Activated CD4-positive, CD25-positive, alpha-beta regulatory T cell treated with anti-CD3 and anti-CD28 coated beads, Interleukin-2, amount 50 U/mL, for 72 hours (primary cell): ENCODE measurements around the gene ARHGDIB.

Experiments used
- DNase-seq: peaks from one replicate; pipeline ENCODE4 v3.0.0; 2021

ARHGDIB gene

DNA sequence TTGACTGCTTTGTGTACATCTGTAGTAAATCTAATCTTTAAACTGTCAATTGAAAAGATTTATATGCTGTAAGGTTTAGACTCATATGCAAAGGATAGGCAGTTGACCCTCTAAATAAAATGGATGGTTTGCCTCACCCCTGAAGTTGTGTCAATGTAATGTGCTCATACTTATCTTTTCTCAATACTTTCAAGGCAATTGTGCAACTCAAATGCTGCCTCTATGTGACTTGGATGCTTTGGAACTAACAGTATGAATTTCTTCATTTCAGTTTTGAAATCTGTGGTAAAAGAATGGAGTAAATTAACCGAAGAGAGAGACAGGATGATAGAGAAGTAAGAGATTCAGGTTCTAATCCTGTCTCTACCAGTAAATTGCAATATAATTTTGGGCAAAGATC is 21.2 kb upstream of the ARHGDIB start:
- no peak for DNase-seq

DNA sequence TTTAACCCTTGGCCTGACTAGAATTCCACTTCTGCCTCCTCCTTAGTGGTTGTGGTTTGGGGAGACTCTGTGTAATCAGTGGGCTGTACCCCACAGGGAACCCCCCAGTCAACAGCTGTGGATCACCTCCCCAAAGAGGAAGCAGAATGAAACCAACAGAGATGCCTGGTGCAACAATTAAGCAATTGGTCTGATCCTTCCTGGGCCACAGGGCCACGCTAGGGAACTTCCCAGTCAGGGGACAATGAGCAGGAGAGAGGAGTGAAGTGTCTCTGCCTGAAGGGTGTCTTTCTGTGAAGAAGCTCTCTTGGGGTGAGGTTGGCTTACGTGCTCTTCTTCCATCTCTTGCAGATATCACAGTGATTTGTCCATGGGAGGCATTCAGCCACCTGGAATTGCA is 19.6 kb upstream of the ARHGDIB start:
- DNase-seq, result no peak

DNA sequence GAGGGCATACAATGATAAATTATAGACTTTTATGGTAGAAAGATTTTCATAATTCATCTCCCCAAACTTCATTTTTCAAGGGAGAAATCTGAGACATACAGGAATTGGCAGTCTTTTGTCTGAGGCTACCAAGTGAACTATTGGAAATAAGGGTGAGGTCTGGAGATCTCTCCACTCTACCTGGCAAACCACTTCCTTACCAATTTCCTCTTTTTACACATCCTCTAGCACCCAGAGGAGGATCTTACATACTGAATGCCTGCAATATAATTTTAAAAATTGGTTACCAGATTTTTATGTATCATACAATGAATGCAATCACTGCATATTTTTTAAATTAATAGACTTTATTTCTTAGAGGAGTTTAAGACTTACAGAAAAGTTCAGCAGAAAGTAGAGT is 18.1 kb upstream of the ARHGDIB start:
- no peak for DNase-seq

DNA sequence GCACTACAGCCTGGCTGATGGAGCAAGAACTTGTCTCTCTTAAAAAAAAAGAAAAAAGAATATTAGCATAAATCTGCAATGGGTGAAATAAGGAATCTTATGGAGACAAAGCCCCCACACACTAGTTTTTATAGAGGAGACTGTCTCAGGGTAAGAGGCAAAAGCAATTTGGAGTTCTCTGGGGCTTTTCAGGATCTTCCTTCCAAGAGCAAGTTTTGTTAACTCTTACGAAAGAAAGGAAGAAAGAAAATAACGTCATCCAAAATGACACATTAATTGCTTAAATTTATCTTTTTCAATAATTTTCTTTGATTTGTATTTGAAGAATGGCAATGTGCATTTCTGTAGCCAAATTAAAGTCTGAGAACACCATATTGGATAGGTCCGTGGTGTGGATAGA is 15.3 kb upstream of the ARHGDIB start:
- no peak for DNase-seq

DNA sequence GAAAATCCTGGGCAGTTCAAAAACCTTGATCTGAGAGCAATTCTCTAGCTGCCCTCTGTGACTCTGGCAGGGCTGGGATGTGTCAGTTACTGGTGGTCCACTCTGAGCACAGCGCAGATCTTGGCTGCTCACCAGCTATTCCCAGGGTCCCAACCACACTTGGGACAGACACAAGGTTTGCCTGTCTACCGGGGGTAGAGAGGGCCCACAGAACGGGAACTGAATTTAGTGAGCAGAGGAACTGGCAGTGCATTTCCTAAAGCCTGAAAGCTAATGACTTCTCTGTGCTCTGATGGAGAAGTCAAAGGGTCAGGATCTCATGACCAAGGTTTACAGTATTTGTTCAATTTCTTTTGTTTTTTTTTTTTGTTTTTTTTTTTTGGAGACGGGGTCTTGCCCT is 14.1 kb upstream of the ARHGDIB start:
- no peak for DNase-seq

- no peak for DNase-seq
Observed at GRCh38 chr12:14974633-14975032, 13.2 kb upstream of the ARHGDIB start.

DNA sequence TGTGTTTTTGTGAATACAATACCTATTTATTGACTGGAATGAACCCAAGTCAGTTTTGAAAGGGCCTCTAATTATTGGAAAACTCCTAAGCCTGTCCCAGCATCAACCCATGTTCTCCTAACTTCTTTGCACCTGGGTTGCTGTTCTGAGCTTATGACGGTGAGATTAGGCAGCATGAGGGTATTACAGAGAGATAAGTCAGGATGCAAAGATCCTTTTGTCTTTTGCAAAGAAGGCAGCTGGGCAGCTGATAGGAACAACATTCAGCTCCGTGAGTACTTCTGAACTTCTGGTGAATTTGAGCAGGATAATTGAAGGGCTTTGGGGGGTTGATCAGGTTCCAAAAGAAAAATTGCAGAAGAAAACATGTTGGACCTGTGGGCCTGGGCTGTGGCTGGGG is 11.4 kb upstream of the ARHGDIB start, which contains the start of gene PDE6H:
Gene PDE6H (plus strand): TSS at position 227 of the 400 bp plus-strand sequence. CDS start 4,971 bp downstream, outside the sequence.
- DNase-seq, result no peak

GRCh38 chr12:14970473-14970872 is 9.1 kb upstream of the ARHGDIB start:
- no peak for DNase-seq

GRCh38 chr12:14968478-14968877 is 7.1 kb upstream of the ARHGDIB start:
- DNase-seq, result no peak

GRCh38 chr12:14965221-14965620 is 3.8 kb upstream of the ARHGDIB start:
- no peak for DNase-seq

DNA sequence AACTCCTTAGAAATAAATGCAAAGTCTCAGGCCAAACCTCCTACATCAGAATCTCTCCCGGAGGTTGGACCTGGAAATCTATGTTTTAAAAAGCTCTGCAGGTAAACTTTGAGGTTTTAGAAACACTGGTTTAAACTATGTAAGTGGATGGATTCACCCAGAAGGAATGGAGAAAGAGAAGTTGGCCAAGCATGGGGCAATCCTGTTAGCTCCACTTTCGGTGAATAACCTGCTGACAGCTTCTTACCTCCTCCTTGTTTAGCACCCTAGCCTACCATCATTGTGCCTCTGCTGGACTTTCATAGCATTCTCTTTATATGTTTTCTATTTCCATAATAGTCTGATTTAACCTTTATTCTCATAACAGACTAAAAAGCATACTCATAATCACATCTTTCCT is 3.0 kb upstream of the ARHGDIB start:
- no peak for DNase-seq

DNA sequence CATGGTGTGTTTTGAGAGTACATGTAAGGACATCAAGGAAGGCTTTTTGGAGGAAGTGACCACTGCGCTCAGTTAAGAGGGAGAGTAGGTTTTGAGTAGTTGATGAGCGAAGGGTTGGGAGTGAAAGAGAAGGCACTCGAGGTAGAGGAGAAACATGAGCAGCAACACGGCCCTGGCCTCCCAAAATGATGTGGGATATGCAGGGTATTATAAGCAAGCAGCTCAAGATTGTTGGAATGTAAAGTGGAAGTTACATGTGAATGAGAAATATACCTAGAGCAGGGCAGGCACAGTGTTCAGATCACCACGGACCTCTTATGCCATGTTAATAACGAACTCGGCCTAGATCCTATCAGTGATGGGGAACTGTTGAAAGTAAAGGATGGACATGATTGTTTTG is 2.1 kb upstream of the ARHGDIB start:
- DNase-seq, result no peak

- DNase-seq, result no peak
Observed at GRCh38 chr12:14962797-14963196, 1.4 kb upstream of the ARHGDIB start.

DNA sequence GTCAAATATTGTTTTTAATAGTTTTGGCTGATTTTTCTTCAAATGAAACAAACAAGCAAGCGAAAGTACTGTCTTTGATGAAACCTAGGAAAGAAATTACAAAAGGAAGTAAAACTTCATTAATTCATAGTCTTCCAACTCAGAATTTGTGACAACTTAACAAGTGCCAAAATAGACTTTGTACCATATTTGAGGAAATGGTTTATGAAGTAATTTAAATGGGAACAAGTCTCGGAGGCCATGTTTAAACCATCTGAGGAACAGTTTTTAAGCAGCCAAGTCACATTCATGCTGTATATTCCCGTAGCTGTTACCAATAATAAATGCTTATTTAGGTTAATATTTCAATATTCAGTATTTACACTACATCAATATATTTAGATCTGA is 745 bp upstream of the ARHGDIB start:
- no peak for DNase-seq

DNA sequence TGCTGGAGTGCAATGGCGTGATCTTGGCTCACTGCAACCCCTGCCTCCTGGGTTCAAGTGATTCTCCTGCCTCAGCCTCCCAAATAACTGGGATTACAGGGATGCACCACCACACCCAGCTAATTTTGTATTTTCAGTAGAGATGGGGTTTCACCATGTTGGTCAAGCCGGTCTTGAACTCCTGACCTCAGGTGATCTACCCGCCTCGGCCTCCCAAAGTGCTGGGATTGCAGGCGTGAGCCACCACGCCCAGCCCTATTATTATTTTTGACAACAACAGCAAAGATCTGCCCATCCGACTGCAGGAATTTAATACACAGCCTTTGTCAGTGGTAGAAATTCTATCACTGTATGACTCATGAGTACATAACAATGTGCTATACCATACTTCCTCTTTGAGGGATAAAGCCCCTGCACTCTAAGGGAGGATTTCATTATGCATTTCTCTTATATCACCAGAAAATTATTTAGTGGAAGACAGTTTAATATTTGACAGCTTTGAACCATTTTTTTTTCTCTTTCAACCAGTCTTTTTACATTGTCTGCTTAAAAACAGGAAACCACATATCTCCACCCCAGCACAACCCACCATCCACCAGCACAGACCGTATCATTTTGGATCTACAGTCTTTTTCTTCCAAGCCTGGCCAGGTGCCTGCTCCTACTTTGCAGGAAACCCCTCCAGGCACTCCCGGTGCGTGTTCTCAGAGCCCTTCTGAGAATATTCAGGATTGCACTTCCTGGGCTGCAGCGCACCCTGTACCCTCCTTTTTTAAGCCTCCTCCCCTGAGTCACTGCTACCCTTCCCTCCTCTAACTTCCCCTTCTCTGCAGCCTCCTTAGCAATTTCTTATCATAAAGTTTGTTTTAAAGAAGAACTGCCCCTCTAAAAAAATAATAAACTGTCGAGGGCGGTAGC is 594 bp downstream of the ARHGDIB start:
- DNase-seq, result no peak

DNA sequence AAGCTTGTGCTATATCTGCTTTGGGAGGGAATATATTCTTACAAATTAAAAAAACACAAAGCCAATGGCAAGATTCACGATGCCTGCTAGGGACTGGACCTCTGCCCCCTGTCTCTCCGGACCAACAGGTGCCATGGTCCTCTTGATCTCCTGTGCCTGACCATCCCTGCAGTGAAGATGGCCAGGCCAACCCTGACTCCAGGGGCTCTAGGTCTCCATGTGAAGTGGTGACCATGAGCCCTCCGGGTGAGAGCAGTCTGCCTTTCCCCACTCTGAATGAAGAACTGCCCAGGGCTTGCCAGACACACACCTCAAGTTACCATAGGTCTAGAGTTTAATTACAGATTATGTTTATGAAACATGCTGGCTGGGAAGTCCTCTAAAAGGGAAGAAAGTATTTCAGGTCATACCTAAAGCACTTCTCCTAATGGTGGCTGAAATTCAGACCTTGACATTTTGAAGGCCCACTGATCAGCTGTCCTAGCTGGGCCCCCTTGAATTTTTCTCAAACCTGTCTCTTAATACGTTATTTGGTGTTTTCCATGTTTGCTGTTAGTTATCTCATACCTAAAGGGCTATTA is 1.4 kb downstream of the ARHGDIB start:
- no peak for DNase-seq

DNA sequence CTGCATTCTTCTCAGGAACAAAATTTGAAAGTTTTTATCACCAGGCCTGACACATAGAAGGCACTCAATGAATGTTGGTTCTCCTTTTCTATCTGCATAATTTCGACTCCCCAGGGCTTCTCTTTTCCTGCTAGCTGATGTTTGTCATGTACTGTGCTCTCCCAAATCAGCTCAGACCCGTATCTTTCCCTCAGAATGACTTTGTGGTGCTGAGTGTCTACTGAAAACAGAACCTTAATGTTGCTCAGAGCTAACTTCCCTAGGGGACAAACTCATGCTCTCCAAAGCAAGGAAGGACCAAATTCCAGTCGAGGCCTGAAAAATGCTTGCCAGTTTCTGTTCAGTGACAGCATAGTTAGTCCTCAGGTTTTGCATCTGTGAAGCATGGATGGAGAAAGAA is 1.9 kb downstream of the ARHGDIB start:
- DNase-seq, result no peak

DNA sequence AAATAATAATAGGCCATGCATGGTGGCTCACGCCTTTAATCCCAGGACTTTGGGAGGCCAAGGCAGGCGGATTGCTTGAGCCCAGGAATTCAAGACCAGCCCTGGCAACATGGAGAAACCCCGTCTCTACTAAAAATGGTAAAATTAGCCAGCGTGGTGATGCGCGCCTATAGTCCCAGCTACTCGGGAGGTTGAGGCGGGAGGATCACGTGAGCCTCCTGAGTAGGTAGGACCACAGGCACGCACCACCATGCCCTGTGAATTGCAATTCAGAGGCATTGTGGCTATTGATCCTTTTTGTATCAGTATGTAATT is 2.3 kb downstream of the ARHGDIB start:
- DNase-seq, result no peak

- DNase-seq, result no peak
Observed at GRCh38 chr12:14958361-14959125, 2.9 kb downstream of the ARHGDIB start.

DNA sequence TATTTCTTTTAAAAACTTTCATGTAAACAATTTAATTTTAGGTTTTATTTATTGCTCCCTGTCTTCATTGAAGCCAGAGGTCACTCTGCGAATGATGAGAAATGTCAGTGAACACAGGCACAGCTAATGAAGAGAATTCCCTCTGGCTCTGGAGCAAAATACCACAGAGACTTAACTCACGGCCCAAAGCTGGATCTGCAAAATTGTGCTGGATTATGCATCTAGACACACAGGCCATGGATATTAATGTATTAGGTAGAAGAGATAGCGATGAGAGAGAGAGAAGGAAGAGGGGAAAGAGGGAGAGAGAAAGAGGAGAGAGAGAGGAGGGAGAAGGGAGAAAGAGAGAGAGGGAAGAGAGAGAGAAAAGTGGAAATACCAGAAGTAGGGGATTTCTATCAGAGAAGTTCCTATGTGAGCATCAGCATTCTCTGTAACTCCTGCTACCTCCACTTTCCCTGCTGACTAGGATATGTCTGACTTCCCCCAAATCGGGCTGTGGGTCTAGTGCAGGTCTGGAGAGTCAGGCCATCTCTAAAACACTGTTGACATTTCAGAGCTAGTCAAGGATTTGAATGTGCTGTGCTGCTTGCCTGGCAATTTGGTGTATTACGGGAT is 3.7 kb downstream of the ARHGDIB start:
- DNase-seq, result no peak

DNA sequence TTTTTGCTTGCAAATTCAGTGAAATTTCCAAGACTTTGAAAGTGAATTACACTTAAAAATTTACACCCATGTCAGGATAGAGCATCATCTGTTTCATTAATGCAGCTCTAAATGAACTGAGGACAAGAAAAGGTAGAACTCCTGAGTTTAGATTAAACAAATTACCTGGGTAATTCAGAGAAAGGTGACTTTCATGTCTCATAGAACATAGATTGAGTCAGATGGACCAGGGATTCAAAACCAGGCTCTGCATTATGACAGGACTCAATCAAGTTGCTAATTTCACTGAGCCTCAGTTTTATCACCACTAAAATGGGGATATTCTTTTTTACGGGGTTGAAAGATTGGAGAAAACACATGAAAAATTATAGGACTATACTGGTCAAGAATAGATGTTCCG is 4.5 kb downstream of the ARHGDIB start:
- DNase-seq, result no peak

DNA sequence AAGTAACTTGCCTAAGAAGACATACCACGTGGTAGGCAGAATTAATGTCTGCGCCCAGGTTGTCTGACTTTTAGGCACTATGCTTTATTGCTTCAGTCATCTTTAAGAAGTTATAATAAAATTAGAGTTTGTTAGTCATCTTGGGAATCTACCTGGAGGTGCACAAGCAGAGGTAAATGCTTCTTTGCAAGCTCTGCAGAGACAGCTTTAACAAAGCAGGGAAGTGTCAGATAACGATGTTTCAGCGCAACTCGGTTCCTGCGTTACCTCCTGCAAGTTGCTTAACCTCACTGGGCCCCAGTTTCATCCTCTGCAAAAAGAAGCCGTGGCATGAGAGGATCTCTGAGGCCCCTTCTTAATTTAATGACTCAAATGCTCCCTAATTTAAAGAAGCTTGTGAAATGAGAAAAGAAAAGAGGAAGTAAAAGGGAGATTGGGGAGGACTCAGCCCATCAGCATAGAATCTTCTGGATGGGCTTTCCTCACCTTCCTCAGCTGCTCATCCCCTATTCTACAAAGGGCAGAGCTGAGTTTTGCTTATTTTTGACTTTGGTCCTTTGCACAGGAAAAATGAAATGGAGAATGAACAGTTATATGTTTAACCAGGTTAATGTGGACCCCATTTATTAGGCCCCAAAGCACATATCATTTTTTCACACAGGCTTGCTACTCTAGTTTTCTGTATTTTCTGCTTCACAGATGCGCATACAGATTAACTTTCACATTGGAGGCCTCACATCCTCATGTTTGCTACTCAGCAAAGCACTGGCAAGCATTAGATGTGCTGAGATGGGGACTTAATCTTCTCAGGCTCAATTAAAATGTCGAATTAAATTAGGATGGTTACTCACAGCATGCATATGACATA is 5.1 kb downstream of the ARHGDIB start:
- no peak for DNase-seq

DNA sequence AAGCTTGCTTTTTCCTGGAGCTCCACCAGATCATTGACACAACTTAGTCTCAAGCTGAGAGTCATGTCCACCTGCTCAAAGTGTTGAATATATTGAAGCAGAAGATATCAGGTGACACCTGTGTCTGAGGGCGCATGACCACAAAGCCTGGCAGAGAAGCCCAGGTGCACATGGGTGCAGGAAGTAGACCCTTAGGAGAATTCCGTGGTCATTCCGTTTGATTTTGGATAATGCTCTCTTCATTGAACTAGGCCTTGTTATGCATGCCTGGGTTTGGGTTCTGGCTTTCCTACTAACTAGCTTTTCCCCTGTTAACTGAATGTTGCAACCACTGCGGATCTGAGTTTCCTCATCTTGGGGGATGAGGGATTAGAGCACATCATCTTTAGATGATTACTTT is 7.1 kb downstream of the ARHGDIB start:
- no peak for DNase-seq
